Neuronal stem cell (in vitro differentiated cells): ENCODE results near the gene PHRF1.
A peak's percentile ranks its signal among the peaks of the same experiment; 100 is the strongest.

ENCODE experiments used
- DNase-seq: peaks from one replicate; pipeline ENCODE4 v3.0.0-alpha.2; 2013; ENCODE audit warnings: low spot score
- H2AFZ ChIP-seq: one replicate; pipeline ENCODE4 v1.6.1; 2013; ENCODE audit warnings: mild to moderate bottlenecking, low read length, inconsistent platforms
- H2AK5ac ChIP-seq: 2 replicates; pipeline ENCODE4 v1.6.1; 2013; ENCODE audit warnings: low read depth, mild to moderate bottlenecking, inconsistent platforms, low read length, moderate library complexity, mixed read lengths
- H2BK120ac ChIP-seq: 2 replicates; pipeline ENCODE4 v1.6.1; 2013; ENCODE audit warnings: low read depth, mild to moderate bottlenecking, inconsistent platforms, low read length, moderate library complexity, mixed read lengths
- H2BK12ac ChIP-seq: one replicate; pipeline ENCODE4 v1.6.1; 2013; ENCODE audit warnings: low read length, inconsistent platforms
- H2BK15ac ChIP-seq: 2 replicates; pipeline ENCODE4 v1.6.1; 2013; ENCODE audit warnings: mild to moderate bottlenecking, low read length, inconsistent platforms, mixed read lengths
- H2BK5ac ChIP-seq: one replicate; pipeline ENCODE4 v1.6.1; 2013; ENCODE audit warnings: inconsistent platforms, mild to moderate bottlenecking, low read length, moderate library complexity
- H3K14ac ChIP-seq: one replicate; pipeline ENCODE4 v1.6.1; 2013; ENCODE audit warnings: low read length, inconsistent platforms
- H3K18ac ChIP-seq: 2 replicates; pipeline ENCODE4 v1.6.1; 2013; ENCODE audit warnings: low read length, inconsistent platforms
- H3K23ac ChIP-seq: 2 replicates; pipeline ENCODE4 v1.6.1; 2013; ENCODE audit warnings: low read depth, mild to moderate bottlenecking, mixed read lengths, low read length, inconsistent platforms; ENCODE audit not compliant: poor library complexity
- H3K27ac ChIP-seq: replicated peaks from 3 replicates; pipeline ENCODE4 v1.5.1; 2013; ENCODE audit warnings: low read length, inconsistent platforms
- H3K27me3 ChIP-seq, 3 experiments: 2 replicates each; pipeline ENCODE4 v1.6.1; 2013; ENCODE audit warnings: low read length in 3 of 3, mild to moderate bottlenecking in 2 of 3, inconsistent platforms in 1 of 3, low read depth in 1 of 3, mixed read lengths in 1 of 3, moderate library complexity in 1 of 3; ENCODE audit not compliant: control insufficient read depth in 3 of 3, insufficient read depth in 3 of 3
- H3K36me3 ChIP-seq, 2 donors: replicated peaks in 1 of 2; 2 replicates each; pipeline ENCODE4 v1.6.1; 2013; ENCODE audit warnings: low read length in 2 of 2; ENCODE audit not compliant: control insufficient read depth in 2 of 2, insufficient read depth in 2 of 2
- H3K4ac ChIP-seq: 2 replicates; pipeline ENCODE4 v1.6.1; 2013; ENCODE audit warnings: inconsistent platforms, mild to moderate bottlenecking, low read length, moderate library complexity
- H3K4me1 ChIP-seq, 2 donors: 1 replicate in 1 of 2; 2 replicates in 1 of 2; pipeline ENCODE4 v1.6.1; 2013; ENCODE audit warnings: low read length in 2 of 2, low read depth in 1 of 2; ENCODE audit not compliant: control insufficient read depth in 2 of 2, insufficient read depth in 1 of 2
- H3K4me2 ChIP-seq: one replicate; pipeline ENCODE4 v1.6.1; 2013; ENCODE audit warnings: mild to moderate bottlenecking, low read length, inconsistent platforms; ENCODE audit not compliant: insufficient read depth, poor library complexity, severe bottlenecking
- H3K4me3 ChIP-seq, 2 donors: 2 replicates each; pipeline ENCODE4 v1.5.1; 2013; ENCODE audit warnings: low read length in 2 of 2, mild to moderate bottlenecking in 2 of 2, inconsistent platforms in 1 of 2, moderate library complexity in 1 of 2
- H3K79me1 ChIP-seq: one replicate; pipeline ENCODE4 v1.6.1; 2013; ENCODE audit warnings: low read depth, mild to moderate bottlenecking, inconsistent platforms, low read length, moderate library complexity
- H3K9ac ChIP-seq: one replicate; pipeline ENCODE4 v1.6.1; 2013; ENCODE audit warnings: mild to moderate bottlenecking, low read depth, low read length, inconsistent platforms; ENCODE audit not compliant: poor library complexity
- H3K9me3 ChIP-seq, 2 donors: replicated peaks in 1 of 2; 2 replicates each; pipeline versions ENCODE3 to v1.6.1; 2013; ENCODE audit warnings: low read length in 2 of 2, mild to moderate bottlenecking in 2 of 2, inconsistent platforms in 1 of 2, low read depth in 1 of 2, mixed read lengths in 1 of 2, moderate library complexity in 1 of 2; ENCODE audit not compliant: control insufficient read depth in 2 of 2, insufficient read depth in 1 of 2
- H4K8ac ChIP-seq: one replicate; pipeline ENCODE4 v1.6.1; 2013; ENCODE audit warnings: low read depth, mild to moderate bottlenecking, inconsistent platforms, low read length, moderate library complexity
- H4K91ac ChIP-seq: one replicate; pipeline ENCODE4 v1.6.1; 2013; ENCODE audit warnings: low read length, low read depth, mild to moderate bottlenecking, inconsistent platforms; ENCODE audit not compliant: poor library complexity
- whole genome bisulfite sequencing, 2 donors: extraction: QIAGEN DNeasy Blood & Tissue Kit; methylation state at CpG; one replicate each; pipeline ENCODE4 v1.1.7; 2013; ENCODE audit warnings: missing lambda C conversion rate in 2 of 2, mixed read lengths in 1 of 2; ENCODE audit not compliant: insufficient read length in 2 of 2, insufficient replicate concordance in 1 of 2; ENCODE audit errors: extremely low coverage in 2 of 2; 5-methylcytosine and 5-hydroxymethylcytosine counted together

Gene PHRF1

DNA sequence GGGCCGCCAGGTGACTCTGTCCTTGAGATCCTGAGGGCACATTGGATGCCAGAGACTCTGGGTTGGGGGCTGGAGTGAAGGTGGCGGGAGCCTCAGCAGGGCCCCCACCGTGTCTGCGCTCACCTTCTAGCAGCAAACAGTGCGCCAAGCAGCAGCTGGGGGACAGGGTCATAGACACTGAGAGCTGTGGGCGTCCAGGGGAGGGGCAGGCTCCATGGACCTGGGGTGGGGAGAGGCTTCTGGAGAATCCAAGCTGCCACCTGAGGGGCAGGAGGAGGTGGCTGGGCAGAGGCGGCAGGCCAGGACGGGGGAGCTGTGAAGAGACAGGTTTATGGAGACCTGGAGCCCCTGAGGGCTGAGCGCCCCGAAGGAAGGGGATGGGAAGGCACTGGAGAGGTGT, 8.0 kb downstream of the PHRF1 start:
- no peak overlapping the region for H3K4me2 ChIP-seq
- peaks cover 0 to under 1% of the 10 kb centered on the region in 2 donors for H3K4me1 ChIP-seq
- H2BK15ac ChIP-seq = no peak overlapping the region
- WGBS, 2 donors = no CpG with 5 or more reads among the region's 10 CpGs
- H2BK12ac ChIP-seq = no peak overlapping the region
- no peak overlapping the region for H2BK120ac ChIP-seq
- H3K14ac ChIP-seq = no peak overlapping the region
- H3K4ac ChIP-seq = no peak overlapping the region
- no peak overlapping the region for H2AK5ac ChIP-seq
- no peaks in the 10 kb centered on the region for H3K27me3 ChIP-seq
- H2BK5ac ChIP-seq = no peak overlapping the region
- no peak overlapping the region for H4K8ac ChIP-seq
- no peak overlapping the region for H3K9ac ChIP-seq
- DNase-seq = no peak
- peaks cover 39 to 63% of the 10 kb centered on the region in 2 donors for H3K36me3 ChIP-seq
- no peak overlapping the region for H2AFZ ChIP-seq
- peaks cover 26% of the 10 kb centered on the region for H3K79me1 ChIP-seq
- H3K4me3 ChIP-seq = no peak overlapping the region
- H3K23ac ChIP-seq = peak overlapping the region; percentile 6
- no peaks in the 10 kb centered on the region for H3K9me3 ChIP-seq
- H3K27ac ChIP-seq = no peak overlapping the region
- no peak overlapping the region for H3K18ac ChIP-seq
- no peak overlapping the region for H4K91ac ChIP-seq

GRCh38 chr11:586376-587316, 10.4 kb downstream of the PHRF1 start:
- no peak overlapping the region for H3K9ac ChIP-seq
- no peak for DNase-seq
- no peak overlapping the region for H3K23ac ChIP-seq
- H2BK120ac ChIP-seq = no peak overlapping the region
- H3K4ac ChIP-seq = no peak overlapping the region
- H3K18ac ChIP-seq = no peak overlapping the region
- H3K27ac ChIP-seq = no peak overlapping the region
- no peaks in the 10 kb centered on the region for H3K4me1 ChIP-seq
- H4K91ac ChIP-seq = no peak overlapping the region
- no peak overlapping the region for H3K14ac ChIP-seq
- no peak overlapping the region for H2AK5ac ChIP-seq
- H3K36me3 ChIP-seq = peaks cover 49 to 80% of the 10 kb centered on the region in 2 donors
- no peak overlapping the region for H3K4me2 ChIP-seq
- no peak overlapping the region for H2BK12ac ChIP-seq
- peaks cover 13% of the 10 kb centered on the region for H3K79me1 ChIP-seq
- no peak overlapping the region for H3K4me3 ChIP-seq
- no CpG with 5 or more reads among the region's 32 CpGs for WGBS, 2 donors
- no peak overlapping the region for H2AFZ ChIP-seq
- H3K9me3 ChIP-seq = no peaks in the 10 kb centered on the region
- no peaks in the 10 kb centered on the region for H3K27me3 ChIP-seq
- H2BK5ac ChIP-seq = no peak overlapping the region
- no peak overlapping the region for H4K8ac ChIP-seq
- H2BK15ac ChIP-seq = no peak overlapping the region

DNA sequence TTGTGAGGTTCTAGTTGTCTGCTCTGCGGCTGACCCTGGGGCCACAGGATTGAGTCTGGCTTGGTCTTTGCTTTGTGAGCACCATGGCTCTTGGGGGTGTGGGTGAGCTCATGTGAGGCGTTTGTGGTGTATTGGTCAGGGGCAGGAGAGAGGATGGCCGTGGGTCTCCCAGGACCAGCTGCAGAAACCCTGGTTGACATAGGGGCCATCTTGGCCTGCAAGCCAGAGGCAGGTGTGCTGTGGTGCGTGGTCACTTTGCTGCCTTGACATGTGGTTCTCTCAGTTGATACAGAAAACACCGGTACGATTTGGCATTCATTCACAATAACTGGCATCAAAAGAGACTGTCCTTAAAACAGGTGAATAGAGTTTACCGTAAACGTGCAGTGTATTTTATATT, 11.3 kb downstream of the PHRF1 start:
- Histone ChIP-seq H3K4ac (no peak overlapping the region), H4K91ac (no peak overlapping the region), H3K9me3 (no peaks in the 10 kb centered on the region), H2BK15ac (no peak overlapping the region), H3K36me3 (peaks cover 51 to 79% of the 10 kb centered on the region in 2 donors), H2BK120ac (no peak overlapping the region), H3K23ac (peak overlapping the region; percentile 51), H3K18ac (no peak overlapping the region), H3K14ac (no peak overlapping the region), H3K27me3 (no peaks in the 10 kb centered on the region), H4K8ac (no peak overlapping the region), H3K79me1 (peaks cover 13% of the 10 kb centered on the region), H2BK5ac (no peak overlapping the region), H3K4me2 (no peak overlapping the region), H2AFZ (no peak overlapping the region), H2AK5ac (no peak overlapping the region), H3K9ac (no peak overlapping the region), H3K27ac (no peak overlapping the region), H3K4me1 (no peaks in the 10 kb centered on the region), H2BK12ac (no peak overlapping the region), H3K4me3 (no peak overlapping the region)
- WGBS, 2 donors = no CpG with 5 or more reads among the region's 8 CpGs
- no peak for DNase-seq

- no peaks in the 10 kb centered on the region for H3K9me3 ChIP-seq
- peaks cover 13% of the 10 kb centered on the region for H3K79me1 ChIP-seq
- H3K23ac ChIP-seq = no peak overlapping the region
- no peak overlapping the region for H3K9ac ChIP-seq
- H2AK5ac ChIP-seq = no peak overlapping the region
- no peak overlapping the region for H2BK15ac ChIP-seq
- H3K4me2 ChIP-seq = no peak overlapping the region
- H3K4ac ChIP-seq = no peak overlapping the region
- H3K4me1 ChIP-seq = no peaks in the 10 kb centered on the region
- no peak overlapping the region for H2BK12ac ChIP-seq
- no peak overlapping the region for H2BK120ac ChIP-seq
- no peak for DNase-seq
- H3K4me3 ChIP-seq = no peak overlapping the region
- no peak overlapping the region for H3K27ac ChIP-seq
- H4K8ac ChIP-seq = no peak overlapping the region
- no peaks in the 10 kb centered on the region for H3K27me3 ChIP-seq
- H3K18ac ChIP-seq = no peak overlapping the region
- whole genome bisulfite sequencing, 2 donors = no CpG with 5 or more reads among the region's 6 CpGs
- no peak overlapping the region for H4K91ac ChIP-seq
- peaks cover 55 to 83% of the 10 kb centered on the region in 2 donors for H3K36me3 ChIP-seq
- no peak overlapping the region for H2BK5ac ChIP-seq
- H2AFZ ChIP-seq = no peak overlapping the region
- H3K14ac ChIP-seq = no peak overlapping the region
These were observed 11.7 kb downstream of the PHRF1 start for GRCh38 chr11:587978-588380.
